WERI-Rb-1 (cell line): ENCODE results near the gene EMC10.

ENCODE experiments used
- DNase-seq: peaks from one replicate; pipeline ENCODE4 v3.0.0-alpha.2; 2020
- H3K27ac ChIP-seq: fragments of 250-450 bp; sonication (Bioruptor Pico); 2 replicates; pipeline ENCODE4 v1.5.1; 2020; ENCODE audit warnings: mild to moderate bottlenecking, moderate library complexity
- H3K27me3 ChIP-seq: fragments of 250-450 bp; sonication (Bioruptor Pico); 2 replicates; pipeline ENCODE4 v1.5.1; 2021; ENCODE audit warnings: mild to moderate bottlenecking, low read depth, moderate library complexity; ENCODE audit not compliant: insufficient read depth, severe bottlenecking
- H3K36me3 ChIP-seq: fragments of 250-450 bp; sonication (Bioruptor Pico); 2 replicates; pipeline ENCODE4 v1.5.1; 2020; ENCODE audit warnings: mild to moderate bottlenecking, moderate library complexity
- H3K4me3 ChIP-seq: 2 replicates; pipeline ENCODE4 v1.5.1; 2011; ENCODE audit warnings: low read depth, mild to moderate bottlenecking, control low read depth, low read length
- H3K9me3 ChIP-seq: fragments of 250-450 bp; sonication (Bioruptor Pico); 2 replicates; pipeline ENCODE4 v1.5.1; 2021; ENCODE audit warnings: mild to moderate bottlenecking, moderate library complexity; ENCODE audit not compliant: severe bottlenecking
- TF ChIP-seq, protein P1 (sequence below): IDR thresholded peaks from 2 replicates; pipeline ENCODE4 v1.5.1; 2011; ENCODE audit warnings: low read depth, mild to moderate bottlenecking, control low read depth, inconsistent platforms, low read length

The EMC10 gene

DNA sequence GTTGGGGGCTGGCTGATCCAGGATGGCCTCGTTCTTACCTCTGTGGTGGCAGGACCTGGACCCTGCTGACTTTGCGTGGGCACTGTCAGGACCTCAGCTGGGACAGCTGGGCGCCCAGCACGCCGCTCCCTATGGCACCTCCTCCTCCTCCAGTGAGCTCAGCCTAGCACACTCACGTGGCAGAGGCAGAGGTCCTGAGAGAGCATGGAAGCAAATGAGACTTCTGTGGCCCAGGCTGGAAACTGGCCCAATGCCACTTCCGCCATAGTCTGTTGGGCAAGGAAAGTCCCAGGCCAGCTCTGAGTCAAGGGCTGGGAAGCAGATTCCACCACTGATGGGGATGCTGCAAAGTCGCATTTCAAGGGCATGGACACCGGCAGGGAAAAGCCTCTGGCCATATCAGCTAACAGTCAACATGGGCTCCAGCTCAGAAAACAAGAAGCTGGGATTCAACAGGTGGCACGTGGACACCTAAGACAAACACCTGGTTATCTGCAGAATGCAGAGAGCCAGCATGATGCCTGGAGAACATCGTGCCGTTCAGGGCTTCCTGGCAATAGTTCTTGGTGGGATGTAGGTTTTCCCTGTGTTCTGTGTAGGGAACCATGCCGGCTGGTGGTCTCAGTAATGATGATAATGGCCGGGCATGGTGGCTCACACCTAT is 26.9 kb upstream of the EMC10 start:
- Histone ChIP-seq H3K27me3 (no peaks in the 10 kb centered on the region), H3K36me3 (no peaks in the 10 kb centered on the region), H3K9me3 (no peaks in the 10 kb centered on the region), H3K4me3 (no peak overlapping the region), H3K27ac (no peak overlapping the region)
- DNase-seq = no peak
- TF ChIP-seq, protein P1, sequence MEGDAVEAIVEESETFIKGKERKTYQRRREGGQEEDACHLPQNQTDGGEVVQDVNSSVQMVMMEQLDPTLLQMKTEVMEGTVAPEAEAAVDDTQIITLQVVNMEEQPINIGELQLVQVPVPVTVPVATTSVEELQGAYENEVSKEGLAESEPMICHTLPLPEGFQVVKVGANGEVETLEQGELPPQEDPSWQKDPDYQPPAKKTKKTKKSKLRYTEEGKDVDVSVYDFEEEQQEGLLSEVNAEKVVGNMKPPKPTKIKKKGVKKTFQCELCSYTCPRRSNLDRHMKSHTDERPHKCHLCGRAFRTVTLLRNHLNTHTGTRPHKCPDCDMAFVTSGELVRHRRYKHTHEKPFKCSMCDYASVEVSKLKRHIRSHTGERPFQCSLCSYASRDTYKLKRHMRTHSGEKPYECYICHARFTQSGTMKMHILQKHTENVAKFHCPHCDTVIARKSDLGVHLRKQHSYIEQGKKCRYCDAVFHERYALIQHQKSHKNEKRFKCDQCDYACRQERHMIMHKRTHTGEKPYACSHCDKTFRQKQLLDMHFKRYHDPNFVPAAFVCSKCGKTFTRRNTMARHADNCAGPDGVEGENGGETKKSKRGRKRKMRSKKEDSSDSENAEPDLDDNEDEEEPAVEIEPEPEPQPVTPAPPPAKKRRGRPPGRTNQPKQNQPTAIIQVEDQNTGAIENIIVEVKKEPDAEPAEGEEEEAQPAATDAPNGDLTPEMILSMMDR = no peak

DNA sequence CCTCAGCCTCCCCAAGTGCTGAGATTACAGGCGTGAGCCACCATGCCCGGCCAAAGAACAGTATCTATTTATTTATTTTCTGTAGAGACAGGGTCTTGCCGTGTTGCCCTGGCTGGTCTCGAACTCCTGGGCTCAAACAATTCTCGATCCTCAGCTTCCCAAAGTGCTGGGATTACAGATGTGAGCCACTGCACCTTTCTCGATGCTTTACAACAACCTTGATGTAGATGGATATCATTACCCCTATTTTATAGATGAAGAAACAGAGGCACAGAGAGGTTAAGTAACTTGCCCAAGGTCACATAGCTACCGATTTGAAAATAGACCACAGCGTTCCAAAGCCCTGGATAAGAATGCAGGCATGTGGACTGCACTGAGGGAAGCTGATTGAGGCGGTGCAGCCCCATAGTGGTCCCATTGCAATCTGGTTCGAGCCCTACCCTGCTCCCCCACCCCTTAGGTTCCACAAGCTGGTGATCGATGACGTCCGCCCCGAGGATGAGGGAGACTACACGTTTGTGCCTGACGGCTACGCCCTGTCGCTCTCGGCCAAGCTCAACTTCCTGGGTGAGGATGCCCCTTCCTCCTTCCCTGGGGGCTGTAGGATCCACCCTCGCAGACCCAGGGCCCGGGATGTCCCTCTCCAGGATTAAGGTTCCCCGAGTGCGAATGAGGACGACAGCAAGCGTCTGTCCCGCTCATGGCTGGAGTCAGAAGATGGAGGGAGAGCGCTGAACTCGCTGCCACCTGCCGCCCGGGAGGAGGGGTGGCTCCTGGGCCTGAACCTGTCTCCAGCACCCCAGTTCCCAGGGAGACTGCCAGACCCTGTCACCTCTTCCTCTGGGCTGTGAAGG is 25.7 kb upstream of the EMC10 start:
- H3K27me3 ChIP-seq = no peaks in the 10 kb centered on the region
- peak; percentile 34 for DNase-seq

DNA sequence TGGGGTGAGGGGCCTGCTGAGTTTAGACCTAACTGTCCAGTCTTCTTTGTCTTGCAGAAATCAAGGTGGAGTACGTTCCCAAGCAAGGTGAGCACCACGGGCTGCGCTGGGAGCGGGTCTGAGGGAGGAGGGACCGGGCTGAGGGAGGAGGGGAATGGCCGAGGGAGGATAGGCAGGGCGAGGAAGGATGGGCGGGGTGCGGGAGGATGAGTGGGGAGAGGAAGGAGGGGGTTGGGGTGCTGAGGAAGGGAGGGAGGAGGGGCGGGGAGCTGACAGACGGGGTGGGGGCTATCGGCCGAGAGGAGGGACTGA is 25.1 kb upstream of the EMC10 start:
- no peak for DNase-seq
- TF ChIP-seq, protein P1 = no peak

More for the DNA sequence above, 25.7 kb upstream of the EMC10 start:
- TF ChIP-seq, protein P1 = no peak
- Histone ChIP-seq H3K4me3 (peak overlapping the region; percentile 53), H3K9me3 (no peaks in the 10 kb centered on the region), H3K36me3 (no peaks in the 10 kb centered on the region), H3K27ac (no peak overlapping the region)

DNA sequence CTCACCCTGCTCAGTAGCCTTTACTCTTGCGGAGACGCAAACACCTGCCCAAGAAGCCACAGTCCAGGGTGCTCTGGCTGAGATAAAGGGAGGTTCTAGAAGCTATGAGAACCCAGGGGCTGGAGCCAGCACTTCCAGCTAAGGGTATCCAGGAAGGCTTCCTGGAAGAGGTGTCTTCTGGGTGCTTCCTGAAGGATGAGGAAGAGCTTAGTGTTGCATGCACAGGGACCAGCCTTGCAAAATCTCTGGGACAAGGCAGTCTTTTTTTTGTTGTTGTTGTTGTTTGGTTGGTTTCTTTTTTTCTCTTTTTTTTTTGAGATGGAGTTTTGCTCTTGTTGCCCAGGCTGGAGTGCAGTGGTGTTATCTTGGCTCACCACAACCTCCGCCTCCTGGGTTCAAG is 23.1 kb upstream of the EMC10 start:
- no peak for DNase-seq
- no peaks in the 10 kb centered on the region for H3K36me3 ChIP-seq
- no peaks in the 10 kb centered on the region for H3K9me3 ChIP-seq
- TF ChIP-seq, protein P1 = no peak
- H3K4me3 ChIP-seq = no peak overlapping the region
- no peaks in the 10 kb centered on the region for H3K27me3 ChIP-seq
- H3K27ac ChIP-seq = no peak overlapping the region

More for the DNA sequence above, 25.1 kb upstream of the EMC10 start:
- no peak overlapping the region for H3K27ac ChIP-seq
- H3K9me3 ChIP-seq = no peaks in the 10 kb centered on the region
- peak overlapping the region; percentile 53 for H3K4me3 ChIP-seq
- no peaks in the 10 kb centered on the region for H3K36me3 ChIP-seq
- H3K27me3 ChIP-seq = no peaks in the 10 kb centered on the region

DNA sequence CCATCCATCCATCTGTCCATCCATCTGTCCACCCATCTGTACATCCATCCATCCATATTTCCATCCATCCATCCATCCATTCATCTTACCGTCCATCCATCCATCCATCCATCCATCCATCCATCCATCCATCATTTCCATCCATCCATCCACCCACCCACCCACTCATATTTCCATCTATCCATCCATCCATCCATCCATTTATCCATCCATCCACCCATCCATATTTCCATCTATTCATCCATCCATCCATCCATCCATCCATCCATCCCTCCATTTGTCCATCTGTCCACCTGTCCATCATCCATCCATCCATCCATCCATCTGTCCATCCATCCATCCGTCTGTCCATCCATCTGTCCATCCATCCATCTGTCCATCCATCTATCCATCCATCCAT is 20.3 kb upstream of the EMC10 start:
- Histone ChIP-seq H3K27ac (no peak overlapping the region), H3K9me3 (no peaks in the 10 kb centered on the region), H3K36me3 (no peaks in the 10 kb centered on the region), H3K4me3 (no peak overlapping the region), H3K27me3 (no peaks in the 10 kb centered on the region)
- no peak for DNase-seq
- TF ChIP-seq, protein P1 = no peak

DNA sequence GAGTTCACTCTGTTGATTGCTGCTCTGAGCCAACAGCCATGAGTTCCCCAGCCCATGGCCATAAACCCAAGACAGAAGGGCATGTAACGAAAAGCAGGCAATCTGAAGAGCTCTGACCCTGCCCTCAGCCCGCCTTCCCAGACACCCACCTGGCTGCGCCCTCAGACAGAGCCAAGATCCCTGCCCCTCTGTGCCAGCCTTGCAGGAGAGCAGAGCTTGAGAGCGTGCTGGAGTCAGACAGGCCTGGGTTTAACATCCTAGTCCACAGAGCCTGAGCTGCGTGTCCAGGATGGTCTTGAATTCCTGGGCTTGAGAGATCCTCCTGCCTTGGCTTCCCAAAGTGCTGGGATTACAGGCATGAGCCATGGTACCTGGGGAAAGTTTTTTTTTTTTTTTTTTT is 19.0 kb upstream of the EMC10 start:
- DNase-seq = no peak
- TF ChIP-seq, protein P1 = no peak
- no peak overlapping the region for H3K4me3 ChIP-seq
- no peak overlapping the region for H3K27ac ChIP-seq
- no peaks in the 10 kb centered on the region for H3K36me3 ChIP-seq
- H3K9me3 ChIP-seq = no peaks in the 10 kb centered on the region
- H3K27me3 ChIP-seq = no peaks in the 10 kb centered on the region
